Measurements from ENCODE around the gene ARHGEF40.
A peak's percentile ranks its signal among the peaks of the same experiment; 100 is the strongest.

Gene ARHGEF40

DNA sequence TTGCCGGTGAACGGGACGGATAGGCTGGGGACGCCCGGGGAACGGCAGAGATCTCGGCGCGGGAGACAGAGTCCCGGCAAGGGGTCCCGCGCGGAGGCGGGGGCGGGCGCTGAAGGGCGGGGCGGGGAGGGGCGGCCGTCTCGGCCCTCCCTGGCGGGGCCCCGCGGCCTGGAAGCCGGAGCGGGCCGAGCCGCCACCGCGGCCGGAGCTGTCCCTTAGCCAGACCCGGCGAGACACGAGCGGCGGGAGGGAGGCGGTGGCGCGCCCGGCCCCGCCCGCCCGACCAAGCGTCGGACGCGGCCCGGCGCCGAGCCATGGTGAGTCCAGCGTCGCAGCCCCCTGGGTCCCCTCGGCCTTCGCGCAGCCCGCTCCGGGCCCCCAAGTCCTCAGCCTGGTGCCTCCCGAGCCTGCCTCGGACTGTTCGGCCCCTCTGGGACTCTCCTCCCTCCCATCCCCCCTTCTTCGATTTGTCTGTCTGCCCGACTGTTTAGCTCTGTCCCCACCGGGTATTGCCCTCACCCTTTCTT, at the start of gene ARHGEF40:
TSS of gene ARHGEF40 (plus strand) at position 222 of the 527 bp plus-strand sequence. CDS start at position 315, 93 bp downstream.
- H3K27me3 ChIP-seq (ENCODE audit: control insufficient read depth in 1 of 2, insufficient read depth in 2 of 2, low read length in 2 of 2): no peaks in the 10 kb centered on the region
- peaks cover 38% of the 10 kb centered on the region for H3K4me1 ChIP-seq (ENCODE audit: control insufficient read depth, insufficient read depth, low read length)
- peaks cover 9 to 16% of the 10 kb centered on the region in 2 donors for H3K36me3 ChIP-seq (ENCODE audit: control insufficient read depth in 2 of 2, insufficient read depth in 2 of 2, low read length in 2 of 2)
- peak within 1 kb of the TSS; percentile 84 for H3K27ac ChIP-seq (ENCODE audit: low read length)
- H3K9me3 ChIP-seq (ENCODE audit: control insufficient read depth in 2 of 2, low read length in 2 of 2): no peaks in the 10 kb centered on the region
- H3K4me3 ChIP-seq (ENCODE audit: low read length in 2 of 2): peak within 1 kb of the TSS; percentile 86 to 90
- peak within 1 kb of the TSS; percentile 74 to 80 for H3K9ac ChIP-seq (ENCODE audit: low read length in 2 of 2)

DNA sequence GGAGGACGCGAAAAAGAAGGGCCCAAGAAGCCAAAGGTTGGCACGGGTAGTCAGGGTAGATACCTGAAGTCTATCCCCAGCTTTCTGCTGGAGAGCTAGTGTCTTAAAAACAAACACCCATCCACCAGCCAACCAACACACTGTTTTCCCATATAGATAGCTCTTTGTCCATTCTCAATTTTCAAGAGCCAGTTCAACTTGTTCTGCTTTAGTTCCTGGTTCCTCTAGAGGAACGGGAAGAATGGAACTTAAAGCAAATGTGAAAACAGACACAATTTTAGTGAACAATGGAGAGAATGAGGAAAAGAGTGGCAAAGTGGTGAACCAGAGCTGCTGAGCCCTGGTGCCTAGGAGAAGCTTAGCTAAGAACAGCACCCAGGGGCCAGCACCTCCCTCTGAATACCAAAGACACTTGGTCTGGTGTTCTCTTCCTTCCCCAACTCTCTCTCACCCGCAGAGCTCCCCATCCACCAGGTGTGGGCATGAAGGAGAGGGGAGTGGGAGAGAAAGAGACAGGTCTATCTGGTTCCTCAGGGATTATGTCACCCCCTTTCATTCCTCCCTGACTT, 49.0 kb upstream of the ARHGEF40 start:
- Histone ChIP-seq H3K4me1 (ENCODE audit: control insufficient read depth, insufficient read depth, low read length) (peaks cover 25% of the 10 kb centered on the region), H3K27me3 (ENCODE audit: control insufficient read depth in 1 of 2, insufficient read depth in 2 of 2, low read length in 2 of 2) (no peaks in the 10 kb centered on the region), H3K9ac (ENCODE audit: low read length in 2 of 2) (no peak overlapping the region), H3K27ac (ENCODE audit: low read length) (peak overlapping the region; percentile 31), H3K4me3 (ENCODE audit: low read length in 2 of 2) (no peak overlapping the region), H3K9me3 (ENCODE audit: control insufficient read depth in 2 of 2, low read length in 2 of 2) (no peaks in the 10 kb centered on the region), H3K36me3 (ENCODE audit: control insufficient read depth in 2 of 2, insufficient read depth in 2 of 2, low read length in 2 of 2) (peaks cover 36 to 50% of the 10 kb centered on the region in 2 donors)

DNA sequence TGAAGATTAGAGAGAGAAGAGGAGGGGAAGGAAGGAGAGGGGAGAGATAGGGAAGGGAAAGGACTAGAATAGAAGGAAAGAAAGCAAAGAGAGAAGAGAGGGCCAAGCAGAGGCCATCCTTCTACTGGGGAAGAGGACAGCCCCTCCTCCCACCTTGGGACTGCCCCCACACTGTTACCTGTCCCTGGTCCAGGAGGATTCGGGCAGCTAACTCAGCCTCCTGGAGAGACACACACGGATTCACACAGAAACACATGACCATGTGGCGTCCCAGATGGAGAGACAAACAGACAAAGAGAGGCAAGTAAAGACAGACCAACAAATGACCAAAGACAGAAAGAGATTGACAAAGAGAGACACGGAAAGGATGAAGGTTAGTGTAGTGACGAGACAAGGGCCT, 47.4 kb upstream of the ARHGEF40 start:
- H3K27me3 ChIP-seq (ENCODE audit: control insufficient read depth in 1 of 2, insufficient read depth in 2 of 2, low read length in 2 of 2): no peaks in the 10 kb centered on the region
- peak overlapping the region in 1 of 2 donors; percentile 52 for H3K9ac ChIP-seq (ENCODE audit: low read length in 2 of 2)
- H3K27ac ChIP-seq (ENCODE audit: low read length): peak overlapping the region; percentile 76
- no peaks in the 10 kb centered on the region for H3K9me3 ChIP-seq (ENCODE audit: control insufficient read depth in 2 of 2, low read length in 2 of 2)
- H3K4me1 ChIP-seq (ENCODE audit: control insufficient read depth, insufficient read depth, low read length): peaks cover 30% of the 10 kb centered on the region
- peak overlapping the region; percentile 84 to 94 for H3K4me3 ChIP-seq (ENCODE audit: low read length in 2 of 2)
- peaks cover 31 to 40% of the 10 kb centered on the region in 2 donors for H3K36me3 ChIP-seq (ENCODE audit: control insufficient read depth in 2 of 2, insufficient read depth in 2 of 2, low read length in 2 of 2)

DNA sequence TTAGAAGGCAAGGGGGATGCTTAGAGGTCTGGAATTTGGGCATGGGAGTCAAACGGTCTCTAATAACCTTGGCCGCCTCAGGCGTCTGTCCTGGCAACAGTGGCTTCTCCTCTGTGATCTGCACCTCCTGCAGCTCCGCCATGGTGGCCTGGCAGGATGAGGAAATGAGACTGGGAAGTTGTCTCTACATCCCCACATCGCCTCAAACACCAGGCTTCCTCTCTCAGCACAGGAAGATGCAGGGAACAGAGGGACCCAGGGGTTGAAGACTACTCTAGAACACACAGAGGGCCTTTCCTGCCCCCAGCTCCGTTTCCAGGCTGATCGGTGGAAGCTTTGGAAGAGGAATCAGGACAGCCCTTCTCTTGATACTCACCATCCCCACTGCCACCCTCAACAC, 46.9 kb upstream of the ARHGEF40 start:
- peak overlapping the region; percentile 76 for H3K27ac ChIP-seq (ENCODE audit: low read length)
- peak overlapping the region; percentile 77 to 78 for H3K9ac ChIP-seq (ENCODE audit: low read length in 2 of 2)
- peaks cover 30% of the 10 kb centered on the region for H3K4me1 ChIP-seq (ENCODE audit: control insufficient read depth, insufficient read depth, low read length)

DNA sequence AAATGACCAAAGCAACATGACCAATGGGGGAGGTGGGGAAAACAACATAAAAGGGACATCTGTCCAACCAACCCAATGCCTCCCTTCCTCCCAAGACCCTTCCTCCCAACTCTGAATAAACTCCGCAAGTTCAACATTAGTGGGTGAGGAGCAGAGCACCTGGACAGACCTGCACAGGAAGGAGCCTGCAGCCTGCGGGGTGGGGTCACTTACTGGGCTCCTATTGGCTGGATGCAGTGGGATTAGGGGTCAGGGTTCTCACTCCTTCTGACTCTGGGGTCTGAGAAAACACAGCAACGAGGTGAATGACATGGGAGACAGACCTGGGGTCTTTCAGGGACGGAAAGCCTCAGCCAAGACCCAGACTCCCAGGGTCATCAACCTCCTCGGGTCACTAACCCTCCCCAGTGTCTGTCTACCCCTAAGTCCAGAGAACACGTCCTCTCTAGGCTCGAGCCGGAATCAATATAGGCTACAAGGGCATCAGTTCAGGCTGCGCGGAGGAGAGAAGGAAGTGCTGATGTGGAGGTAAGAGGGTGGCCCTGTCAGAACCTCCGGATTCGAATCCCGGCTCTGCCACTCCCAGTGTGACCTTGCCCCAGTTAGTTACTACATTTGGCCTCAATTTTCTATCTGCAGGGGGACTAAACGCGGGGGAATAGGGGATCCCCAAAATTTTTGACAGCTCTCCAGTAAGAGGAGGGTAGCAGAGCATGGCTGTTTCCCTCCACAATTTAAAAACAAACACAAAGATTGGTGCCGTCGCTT, 46.1 kb upstream of the ARHGEF40 start:
- Histone ChIP-seq H3K9ac (ENCODE audit: low read length in 2 of 2) (peak overlapping the region; percentile 77 to 78), H3K4me1 (ENCODE audit: control insufficient read depth, insufficient read depth, low read length) (peaks cover 30% of the 10 kb centered on the region), H3K27me3 (ENCODE audit: control insufficient read depth in 1 of 2, insufficient read depth in 2 of 2, low read length in 2 of 2) (no peaks in the 10 kb centered on the region), H3K27ac (ENCODE audit: low read length) (peak overlapping the region; percentile 76), H3K4me3 (ENCODE audit: low read length in 2 of 2) (peak overlapping the region; percentile 84 to 94), H3K9me3 (ENCODE audit: control insufficient read depth in 2 of 2, low read length in 2 of 2) (no peaks in the 10 kb centered on the region), H3K36me3 (ENCODE audit: control insufficient read depth in 2 of 2, insufficient read depth in 2 of 2, low read length in 2 of 2) (peaks cover 24 to 28% of the 10 kb centered on the region in 2 donors)

More for the DNA sequence above, 46.9 kb upstream of the ARHGEF40 start:
- peak overlapping the region; percentile 84 to 94 for H3K4me3 ChIP-seq (ENCODE audit: low read length in 2 of 2)
- peaks cover 26 to 35% of the 10 kb centered on the region in 2 donors for H3K36me3 ChIP-seq (ENCODE audit: control insufficient read depth in 2 of 2, insufficient read depth in 2 of 2, low read length in 2 of 2)
- H3K27me3 ChIP-seq (ENCODE audit: control insufficient read depth in 1 of 2, insufficient read depth in 2 of 2, low read length in 2 of 2): no peaks in the 10 kb centered on the region
- H3K9me3 ChIP-seq (ENCODE audit: control insufficient read depth in 2 of 2, low read length in 2 of 2): no peaks in the 10 kb centered on the region

DNA sequence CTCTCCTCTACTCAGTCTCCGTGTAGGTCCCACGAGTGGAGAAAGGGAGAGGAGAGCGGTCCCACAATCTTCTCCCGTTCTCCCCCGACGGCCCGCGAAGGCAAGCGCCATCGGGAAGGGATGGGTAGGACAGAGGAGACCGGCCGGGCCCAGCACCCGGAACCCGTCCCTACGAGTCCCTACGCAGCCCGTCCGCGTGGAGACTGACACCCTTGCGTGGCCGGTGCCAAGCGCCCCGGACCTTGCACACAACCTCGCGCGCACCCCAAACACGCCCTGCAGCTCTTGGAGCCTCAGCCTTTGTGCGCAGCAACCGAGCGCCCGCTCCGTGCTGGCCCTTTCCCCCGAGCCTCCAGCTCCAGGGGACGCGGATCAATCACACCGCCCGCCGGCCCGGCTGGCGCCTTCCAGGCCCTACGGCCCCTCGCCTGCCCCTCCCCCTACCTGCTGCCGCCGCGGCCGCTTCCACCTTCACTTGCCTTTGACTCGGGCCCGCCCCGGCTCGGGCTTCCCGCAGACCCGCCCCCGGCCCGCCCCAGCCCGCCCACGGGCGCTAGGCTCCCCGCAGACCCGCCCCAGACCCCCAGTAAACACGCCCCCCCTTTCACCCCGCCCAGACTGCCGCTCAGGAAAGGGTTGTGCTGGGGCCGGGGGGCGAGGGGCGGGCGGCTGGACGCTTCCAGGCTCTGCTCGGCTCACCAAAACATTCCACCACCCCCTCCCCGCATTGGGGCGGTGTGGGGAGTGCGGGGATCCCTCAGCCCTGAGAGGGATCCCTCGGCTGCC, 45.3 kb upstream of the ARHGEF40 start, which contains the start of gene NDRG2:
TSS of gene NDRG2 (minus strand) at position 477 of the 786 bp plus-strand sequence. CDS start 1,746 bp downstream, outside the sequence.
- H3K36me3 ChIP-seq (ENCODE audit: control insufficient read depth in 2 of 2, insufficient read depth in 2 of 2, low read length in 2 of 2): peaks cover 16 to 20% of the 10 kb centered on the region in 2 donors
- H3K4me1 ChIP-seq (ENCODE audit: control insufficient read depth, insufficient read depth, low read length): peaks cover 30% of the 10 kb centered on the region
- peak within 1 kb of the TSS; percentile 78 for H3K27ac ChIP-seq (ENCODE audit: low read length)
- no peaks in the 10 kb centered on the region for H3K9me3 ChIP-seq (ENCODE audit: control insufficient read depth in 2 of 2, low read length in 2 of 2)
- H3K4me3 ChIP-seq (ENCODE audit: low read length in 2 of 2): peak within 1 kb of the TSS; percentile 91 to 94
- peak within 1 kb of the TSS; percentile 77 to 78 for H3K9ac ChIP-seq (ENCODE audit: low read length in 2 of 2)
- H3K27me3 ChIP-seq (ENCODE audit: control insufficient read depth in 1 of 2, insufficient read depth in 2 of 2, low read length in 2 of 2): no peaks in the 10 kb centered on the region

DNA sequence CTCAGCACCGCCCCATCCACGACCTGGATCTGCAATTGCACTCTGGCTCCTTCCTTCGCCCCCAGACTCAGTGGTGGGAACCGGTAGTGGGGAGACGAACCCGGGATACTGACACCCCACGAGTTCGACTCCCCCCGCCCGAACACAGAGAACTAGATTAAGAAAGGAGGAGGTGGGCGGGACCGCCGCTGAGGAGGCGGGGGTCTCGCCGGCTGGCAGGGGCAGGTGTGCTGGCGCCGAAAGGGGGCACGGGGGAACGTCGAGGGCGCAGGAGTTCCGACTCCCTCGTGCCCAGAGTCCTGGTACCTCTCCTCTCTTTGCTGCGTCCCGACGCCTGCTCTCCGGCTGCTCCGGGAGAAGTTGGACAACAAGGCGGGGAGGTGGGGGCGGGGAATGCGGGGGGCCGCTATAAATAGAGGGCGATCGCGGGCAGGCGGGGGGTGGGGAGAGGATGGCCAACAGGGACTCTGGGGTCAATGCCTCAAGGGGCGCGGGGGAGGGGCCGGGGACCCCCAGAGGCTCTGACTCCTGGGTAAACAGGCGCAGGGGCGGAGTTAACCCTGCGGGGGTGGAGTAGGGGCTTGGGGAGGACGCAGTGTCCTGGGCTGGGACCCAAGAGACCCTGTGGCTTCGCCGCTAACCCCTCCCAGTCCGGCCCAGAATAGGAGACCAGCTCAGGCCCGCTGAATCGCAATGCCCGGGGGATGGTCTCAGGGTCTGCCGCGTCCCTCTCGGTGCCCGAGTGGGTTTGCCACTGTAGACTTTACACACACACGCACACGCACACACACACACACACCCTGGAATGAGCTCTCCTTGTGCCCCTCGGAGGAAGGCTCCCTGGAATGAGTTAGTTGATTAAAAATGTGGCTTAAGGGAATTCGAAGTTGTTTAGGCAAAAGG, 44.5 kb upstream of the ARHGEF40 start:
- Histone ChIP-seq H3K36me3 (ENCODE audit: control insufficient read depth in 2 of 2, insufficient read depth in 2 of 2, low read length in 2 of 2) (peaks cover 13 to 15% of the 10 kb centered on the region in 2 donors), H3K4me3 (ENCODE audit: low read length in 2 of 2) (peak overlapping the region; percentile 91 to 94), H3K9ac (ENCODE audit: low read length in 2 of 2) (peak overlapping the region; percentile 75 to 78), H3K27me3 (ENCODE audit: control insufficient read depth in 1 of 2, insufficient read depth in 2 of 2, low read length in 2 of 2) (no peaks in the 10 kb centered on the region), H3K4me1 (ENCODE audit: control insufficient read depth, insufficient read depth, low read length) (peaks cover 30% of the 10 kb centered on the region), H3K27ac (ENCODE audit: low read length) (peak overlapping the region; percentile 78), H3K9me3 (ENCODE audit: control insufficient read depth in 2 of 2, low read length in 2 of 2) (no peaks in the 10 kb centered on the region)

DNA sequence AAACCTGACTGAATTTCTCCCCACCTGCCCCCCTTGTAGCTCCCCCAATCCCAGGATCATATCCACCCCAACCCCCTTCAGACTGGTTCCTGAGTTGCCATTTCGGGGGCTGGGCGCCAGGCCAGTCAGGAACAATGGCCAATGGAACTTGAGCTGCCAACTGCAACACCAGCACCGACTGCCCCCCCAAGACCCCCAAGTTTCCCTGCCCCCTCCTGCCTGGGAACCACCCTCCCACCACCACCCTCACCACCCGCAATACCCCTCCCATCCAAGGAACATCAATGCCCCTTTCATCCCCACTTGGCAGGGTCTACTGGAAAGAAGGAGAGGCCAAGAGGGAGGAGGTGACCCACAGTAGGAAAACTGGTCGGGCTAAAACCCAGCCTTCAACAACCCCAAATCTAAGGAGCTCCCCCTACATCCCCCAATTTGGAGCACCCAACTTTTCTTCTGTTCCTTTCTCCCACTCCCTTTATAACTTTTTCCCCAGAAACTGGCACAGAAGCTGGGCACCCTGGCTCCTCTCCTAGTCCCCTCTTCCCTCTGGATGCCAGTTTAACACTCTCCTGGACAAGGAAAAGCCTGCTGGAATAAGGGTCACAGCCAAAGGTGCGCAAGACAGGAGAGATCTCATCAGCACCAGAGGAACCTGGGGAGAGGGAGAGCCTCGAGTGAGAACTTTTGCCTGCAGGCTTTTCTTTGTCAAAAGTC, 43.7 kb upstream of the ARHGEF40 start:
- no peaks in the 10 kb centered on the region for H3K27me3 ChIP-seq (ENCODE audit: control insufficient read depth in 1 of 2, insufficient read depth in 2 of 2, low read length in 2 of 2)
- H3K27ac ChIP-seq (ENCODE audit: low read length): peak overlapping the region; percentile 78
- H3K4me1 ChIP-seq (ENCODE audit: control insufficient read depth, insufficient read depth, low read length): peaks cover 30% of the 10 kb centered on the region
- peak overlapping the region in 1 of 2 donors; percentile 11 for H3K9ac ChIP-seq (ENCODE audit: low read length in 2 of 2)
- no peaks in the 10 kb centered on the region for H3K9me3 ChIP-seq (ENCODE audit: control insufficient read depth in 2 of 2, low read length in 2 of 2)
- H3K36me3 ChIP-seq (ENCODE audit: control insufficient read depth in 2 of 2, insufficient read depth in 2 of 2, low read length in 2 of 2): peaks cover 6 to 7% of the 10 kb centered on the region in 2 donors
- peak overlapping the region; percentile 26 to 61 for H3K4me3 ChIP-seq (ENCODE audit: low read length in 2 of 2)

DNA sequence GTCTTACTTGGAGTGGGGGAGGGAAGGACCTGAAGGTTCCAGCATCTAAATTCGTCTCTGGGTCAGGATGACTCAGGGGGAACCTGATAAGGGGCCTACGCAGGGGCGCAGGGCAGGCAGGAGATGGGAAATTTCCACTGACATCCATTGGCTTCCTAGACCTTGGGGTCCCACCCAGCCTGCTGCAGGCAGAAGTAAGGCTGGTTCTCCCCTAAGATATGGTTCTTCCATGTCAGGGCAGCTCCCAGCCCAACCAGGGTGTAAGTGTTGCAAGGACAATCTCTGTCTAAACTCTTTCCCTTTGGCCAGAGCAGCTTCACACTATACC, 43.2 kb upstream of the ARHGEF40 start:
- H3K9ac ChIP-seq (ENCODE audit: low read length in 2 of 2): no peak overlapping the region
- peaks cover 30% of the 10 kb centered on the region for H3K4me1 ChIP-seq (ENCODE audit: control insufficient read depth, insufficient read depth, low read length)
- no peaks in the 10 kb centered on the region for H3K9me3 ChIP-seq (ENCODE audit: control insufficient read depth in 2 of 2, low read length in 2 of 2)
- peak overlapping the region; percentile 78 for H3K27ac ChIP-seq (ENCODE audit: low read length)
- no peaks in the 10 kb centered on the region for H3K27me3 ChIP-seq (ENCODE audit: control insufficient read depth in 1 of 2, insufficient read depth in 2 of 2, low read length in 2 of 2)
- H3K36me3 ChIP-seq (ENCODE audit: control insufficient read depth in 2 of 2, insufficient read depth in 2 of 2, low read length in 2 of 2): peaks cover 2 to 3% of the 10 kb centered on the region in 2 donors
- no peak overlapping the region for H3K4me3 ChIP-seq (ENCODE audit: low read length in 2 of 2)

All from stomach smooth muscle (tissue), 2 donors.